BLaER1 treated with 17β-estradiol and CSF1 and Interleukin-3, amounts not matched to agents 10 nM and 100 nM (cell line): Measurements from ENCODE around the gene PSTPIP2.

Experiments used
- H3K27ac ChIP-seq, 11 experiments: shearing (Covaris generic); formaldehyde crosslinking; 2 replicates each; pipeline ENCODE4 v1.8.1; 2022
- H3K27me3 ChIP-seq, 11 experiments: shearing (Covaris generic); formaldehyde crosslinking; 2 replicates each; pipeline ENCODE4 v1.8.1; 2022
- H3K36me3 ChIP-seq, 11 experiments: shearing (Covaris generic); formaldehyde crosslinking; 2 replicates each; pipeline ENCODE4 v1.8.1; 2022
- H3K4me1 ChIP-seq, 10 experiments: shearing (Covaris generic); formaldehyde crosslinking; 2 replicates each; pipeline ENCODE4 v1.8.1; 2022
- H3K4me2 ChIP-seq, 11 experiments: shearing (Covaris generic); formaldehyde crosslinking; 2 replicates each; pipeline ENCODE4 v1.8.1; 2022
- H3K4me3 ChIP-seq, 10 experiments: shearing (Covaris generic); formaldehyde crosslinking; 2 replicates each; pipeline ENCODE4 v1.8.1; 2022
- H3K9ac ChIP-seq, 11 experiments: shearing (Covaris generic); formaldehyde crosslinking; 2 replicates each; pipeline ENCODE4 v1.8.1; 2022
- H3K9me3 ChIP-seq, 11 experiments: shearing (Covaris generic); formaldehyde crosslinking; replicated peaks in 1 of 11; 2 replicates each; pipeline ENCODE4 v1.8.1; 2022
- H4K20me1 ChIP-seq, 11 experiments: shearing (Covaris generic); formaldehyde crosslinking; 2 replicates each; pipeline ENCODE4 v1.8.1; 2022
- Cebpa-rat ChIP-seq, 11 experiments: shearing (Covaris generic); IDR thresholded peaks; 2 replicates each; pipeline ENCODE4 v1.8.1; 2022

Gene PSTPIP2

DNA sequence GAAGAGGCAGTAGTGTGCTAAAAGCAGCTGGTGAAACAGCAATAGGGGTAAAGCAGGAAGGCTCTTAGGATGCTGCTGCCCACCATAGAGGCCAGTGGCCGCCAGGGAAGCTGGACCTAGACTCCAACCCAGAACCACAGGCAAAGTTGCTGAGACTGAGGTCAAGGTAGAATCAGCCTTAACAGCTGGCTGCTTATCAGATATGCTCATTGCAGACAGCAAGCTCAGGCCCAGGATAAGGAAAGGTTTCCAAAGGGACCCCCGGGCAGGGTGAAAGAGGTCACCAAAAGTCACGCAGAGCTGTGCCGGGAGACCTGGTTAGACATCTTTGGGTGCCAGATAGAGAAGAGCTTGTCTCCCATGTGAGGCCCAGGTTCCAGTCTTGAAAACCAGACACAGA, 62.0 kb downstream of the PSTPIP2 start:
- Histone ChIP-seq H3K4me3 (no peak overlapping the region), H3K9me3 (no peaks in the 10 kb centered on the region), H3K36me3 (no peaks in the 10 kb centered on the region), H3K4me1 (peaks cover 13 to 51% (median 27%) of the 10 kb centered on the region in 10 experiments), H3K9ac (peak overlapping the region in 1 of 11 experiments; percentile 28; a peak in 1 of 22 replicates), H3K27ac (peak overlapping the region in 4 of 11 experiments; percentile 19 to 58 (median 31); a peak in 4 of 22 replicates), H4K20me1 (no peaks in the 10 kb centered on the region), H3K27me3 (no peaks in the 10 kb centered on the region), H3K4me2 (peak overlapping the region in 6 of 11 experiments; percentile 21 to 90 (median 78); a peak in 10 of 22 replicates)
- no peak for TF ChIP-seq Cebpa-rat (IDR thresholded peaks at IDR 0.05)

DNA sequence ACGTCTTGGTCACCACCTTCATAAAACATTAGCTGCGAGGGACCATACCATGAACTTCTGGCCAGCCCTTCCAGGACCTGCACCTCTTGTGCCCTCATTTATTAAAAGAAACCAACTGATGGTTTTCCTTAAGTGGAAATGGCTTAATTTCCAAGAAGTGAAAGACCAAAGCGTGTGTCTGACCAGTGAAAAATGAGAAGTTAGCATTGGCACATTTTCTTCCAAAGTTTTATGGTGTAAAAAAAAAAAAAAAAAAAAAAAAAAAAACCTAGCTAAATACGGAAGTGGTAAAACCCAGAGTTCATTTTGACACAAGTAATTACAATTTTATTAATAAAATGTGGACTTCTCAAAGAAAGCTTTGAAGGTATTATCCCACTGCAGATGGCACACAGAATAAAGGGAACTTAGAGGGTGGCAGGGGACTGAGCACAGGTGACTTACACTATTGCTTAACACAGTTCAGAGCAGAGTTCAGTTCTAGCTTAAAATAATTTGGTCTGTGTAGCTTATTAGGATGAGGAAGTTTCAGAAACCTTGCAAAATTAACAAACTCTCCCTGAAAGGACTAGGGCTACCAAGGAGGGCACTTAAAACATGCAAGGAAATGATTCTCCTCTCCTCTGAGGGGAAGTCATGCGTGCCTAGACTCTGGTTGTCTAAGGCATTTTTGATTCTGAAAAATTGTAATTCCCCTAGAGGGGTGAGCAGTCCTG, 62.8 kb downstream of the PSTPIP2 start:
- H3K27ac ChIP-seq: peak overlapping the region in 5 of 11 experiments; percentile 13 to 58 (median 22); a peak in 5 of 22 replicates
- H3K36me3 ChIP-seq: no peaks in the 10 kb centered on the region
- no peak overlapping the region for H3K9ac ChIP-seq
- no peaks in the 10 kb centered on the region for H3K9me3 ChIP-seq
- no peak overlapping the region for H3K4me3 ChIP-seq
- no peaks in the 10 kb centered on the region for H3K27me3 ChIP-seq
- no peak for TF ChIP-seq Cebpa-rat (IDR thresholded peaks at IDR 0.05)
- peak overlapping the region in 7 of 11 experiments; percentile 8 to 90 (median 73); a peak in 11 of 22 replicates for H3K4me2 ChIP-seq
- H4K20me1 ChIP-seq: no peaks in the 10 kb centered on the region
- peaks cover 13 to 43% (median 23%) of the 10 kb centered on the region in 10 experiments for H3K4me1 ChIP-seq

DNA sequence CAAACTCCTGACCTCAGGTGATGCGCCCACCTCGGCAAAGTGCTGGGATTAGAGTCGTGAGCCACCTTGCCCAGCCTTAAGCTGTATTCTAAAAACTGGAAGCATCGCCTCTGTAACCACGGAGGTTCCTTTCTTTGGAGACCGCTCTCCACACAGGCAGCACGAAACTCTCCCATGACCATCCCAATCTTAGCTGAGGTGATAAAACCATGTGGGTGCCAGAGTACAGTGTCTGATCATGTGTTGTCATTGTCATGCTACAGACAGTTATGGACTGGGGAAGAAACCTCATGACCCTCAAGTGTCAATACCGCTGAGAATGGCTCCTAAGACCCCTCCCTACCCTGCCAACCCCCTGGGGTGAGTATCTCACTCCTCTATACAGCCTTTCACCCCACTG, 63.5 kb downstream of the PSTPIP2 start:
- Histone ChIP-seq H3K9ac (no peak overlapping the region), H3K4me1 (peaks cover 6 to 36% (median 16%) of the 10 kb centered on the region in 10 experiments), H3K27ac (no peak overlapping the region; a peak in 1 of 22 replicates), H3K36me3 (no peaks in the 10 kb centered on the region), H3K9me3 (no peaks in the 10 kb centered on the region), H3K27me3 (no peaks in the 10 kb centered on the region), H4K20me1 (no peaks in the 10 kb centered on the region), H3K4me3 (no peak overlapping the region), H3K4me2 (peak overlapping the region in 4 of 11 experiments; percentile 56 to 90 (median 78); a peak in 7 of 22 replicates)
- no peak for TF ChIP-seq Cebpa-rat (IDR thresholded peaks at IDR 0.05)

DNA sequence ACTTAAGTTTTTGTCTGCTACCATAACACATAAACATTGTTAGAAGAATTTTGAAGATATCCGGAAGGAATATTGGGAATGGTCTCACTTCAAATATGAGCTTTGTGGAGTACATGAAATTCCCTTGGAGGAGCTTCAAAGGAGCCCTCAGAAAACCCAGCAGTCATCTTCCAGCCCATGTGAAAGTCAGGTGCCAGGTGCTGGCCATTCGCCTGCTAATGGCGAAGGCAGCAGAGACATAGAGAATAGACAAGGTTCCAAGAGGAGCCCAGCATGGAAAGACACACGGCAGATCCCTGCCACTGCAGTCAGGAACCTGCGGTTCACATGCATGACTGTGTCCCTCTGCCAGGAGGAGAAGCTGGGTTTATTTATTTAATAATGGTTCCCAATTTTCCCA, 64.9 kb downstream of the PSTPIP2 start:
- Histone ChIP-seq H3K27ac (no peak overlapping the region), H3K27me3 (no peaks in the 10 kb centered on the region), H4K20me1 (no peaks in the 10 kb centered on the region)

DNA sequence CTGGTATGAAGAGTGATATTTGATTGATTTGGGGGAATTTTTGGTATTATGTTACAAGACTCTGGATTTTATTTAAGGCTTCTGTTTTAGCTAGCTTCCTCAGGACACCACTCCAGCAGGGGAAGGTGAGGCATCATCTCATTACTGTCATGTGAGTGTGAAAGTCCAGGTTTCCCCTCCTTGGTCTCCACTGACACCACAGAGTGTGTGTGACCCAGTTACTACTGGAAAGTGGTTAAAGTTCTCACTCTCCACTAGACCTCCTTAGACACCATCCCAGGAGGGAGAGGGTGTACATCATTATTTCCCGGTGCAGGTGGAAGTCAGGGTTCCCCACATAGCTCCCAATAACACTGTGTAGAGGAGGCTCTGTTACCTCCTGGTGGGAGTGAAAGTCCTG, 69.1 kb downstream of the PSTPIP2 start:
- Histone ChIP-seq H4K20me1 (no peaks in the 10 kb centered on the region), H3K4me2 (no peak overlapping the region), H3K4me1 (peaks cover 0 to 15% (median 8%) of the 10 kb centered on the region in 10 experiments; a peak in 12 of 20 replicates), H3K9ac (no peak overlapping the region), H3K4me3 (no peak overlapping the region), H3K36me3 (no peaks in the 10 kb centered on the region), H3K9me3 (peaks cover 5 to 20% (median 10%) of the 10 kb centered on the region in 11 experiments; a peak in 16 of 22 replicates), H3K27ac (no peak overlapping the region), H3K27me3 (no peaks in the 10 kb centered on the region)
- no peak for TF ChIP-seq Cebpa-rat (IDR thresholded peaks at IDR 0.05)

More for the DNA sequence above, 64.9 kb downstream of the PSTPIP2 start:
- H3K9me3 ChIP-seq: peaks cover under 1 to 13% (median 5%) of the 10 kb centered on the region in 11 experiments; a peak in 16 of 22 replicates
- no peaks in the 10 kb centered on the region for H3K36me3 ChIP-seq
- no peak overlapping the region for H3K9ac ChIP-seq
- no peak for TF ChIP-seq Cebpa-rat (IDR thresholded peaks at IDR 0.05)
- H3K4me3 ChIP-seq: no peak overlapping the region
- H3K4me2 ChIP-seq: no peak overlapping the region
- H3K4me1 ChIP-seq: peaks cover 0 to 28% (median 9%) of the 10 kb centered on the region in 10 experiments; a peak in 11 of 20 replicates

DNA sequence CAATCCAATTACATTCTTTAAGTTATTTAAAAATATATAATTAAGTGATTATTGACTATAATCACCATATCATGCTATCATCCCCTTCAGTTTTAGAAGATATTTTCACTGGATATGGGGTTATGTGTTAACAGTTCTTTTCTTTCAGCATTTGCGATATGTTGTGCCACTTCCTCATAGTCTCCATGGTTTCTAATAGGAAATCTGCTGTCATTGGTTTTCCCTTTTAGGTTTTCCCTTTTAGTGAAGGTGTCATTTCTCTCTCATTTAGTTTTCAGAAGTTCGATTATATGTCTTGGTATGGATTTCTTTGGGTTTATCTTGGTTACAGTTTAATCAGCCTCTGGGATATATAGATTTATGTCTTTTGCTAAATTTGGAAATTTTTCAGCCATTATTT, 70.2 kb downstream of the PSTPIP2 start:
- no peaks in the 10 kb centered on the region for H3K27me3 ChIP-seq
- no peak for TF ChIP-seq Cebpa-rat (IDR thresholded peaks at IDR 0.05)
- no peaks in the 10 kb centered on the region for H3K36me3 ChIP-seq
- H3K9me3 ChIP-seq: peaks cover 5 to 20% (median 10%) of the 10 kb centered on the region in 11 experiments; a peak in 16 of 22 replicates
- no peak overlapping the region for H3K4me2 ChIP-seq
- H3K4me1 ChIP-seq: peaks cover 0 to 16% (median 10%) of the 10 kb centered on the region in 10 experiments; a peak in 12 of 20 replicates
- no peak overlapping the region for H3K9ac ChIP-seq
- H3K27ac ChIP-seq: no peak overlapping the region
- H4K20me1 ChIP-seq: no peaks in the 10 kb centered on the region
- H3K4me3 ChIP-seq: no peak overlapping the region

DNA sequence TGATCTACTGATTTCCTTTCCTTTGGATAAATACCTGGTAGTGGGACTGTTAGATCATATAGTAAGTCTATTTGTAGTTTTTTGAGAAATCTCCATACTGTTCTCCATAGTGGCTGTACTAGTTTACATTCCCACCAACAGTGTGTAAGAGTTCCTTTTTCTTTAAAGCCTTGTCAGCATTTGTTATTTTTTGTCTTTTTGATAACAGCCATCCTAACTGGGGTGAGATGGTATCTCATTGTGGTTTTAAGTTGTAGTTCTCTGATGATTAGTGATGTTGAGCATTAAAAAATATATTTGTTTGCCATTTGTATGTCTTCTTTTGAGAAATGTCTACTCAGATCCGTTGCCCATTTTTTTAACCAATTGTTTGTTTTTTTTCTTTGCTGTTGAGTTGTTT, 71.0 kb downstream of the PSTPIP2 start:
- no peaks in the 10 kb centered on the region for H3K27me3 ChIP-seq
- no peak for TF ChIP-seq Cebpa-rat (IDR thresholded peaks at IDR 0.05)
- H3K9ac ChIP-seq: no peak overlapping the region
- H3K36me3 ChIP-seq: no peaks in the 10 kb centered on the region
- H3K4me1 ChIP-seq: peaks cover 0 to 16% (median 10%) of the 10 kb centered on the region in 10 experiments; a peak in 12 of 20 replicates
- no peak overlapping the region for H3K4me2 ChIP-seq
- no peaks in the 10 kb centered on the region for H4K20me1 ChIP-seq
- H3K4me3 ChIP-seq: no peak overlapping the region
- no peak overlapping the region for H3K27ac ChIP-seq
- H3K9me3 ChIP-seq: peaks cover 5 to 20% (median 10%) of the 10 kb centered on the region in 11 experiments; a peak in 16 of 22 replicates

DNA sequence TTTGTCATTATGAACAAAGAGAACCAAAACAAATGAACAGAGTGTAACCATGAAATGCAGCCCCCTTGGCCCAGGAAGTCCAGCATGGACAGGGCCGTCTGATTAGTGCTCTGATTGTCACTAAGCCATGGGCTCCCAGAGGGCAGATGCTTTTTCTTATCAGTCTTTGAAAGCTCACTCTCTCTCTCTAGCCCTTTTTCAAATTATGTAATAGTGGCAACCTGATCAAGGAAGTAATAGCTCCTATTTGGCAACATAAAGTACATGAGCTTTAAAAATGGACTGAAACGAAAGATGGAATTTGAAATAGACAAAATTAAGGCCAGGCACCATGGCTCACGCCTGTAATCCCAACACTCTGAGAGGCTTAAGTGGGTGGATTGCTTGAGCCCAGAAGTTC, 72.5 kb downstream of the PSTPIP2 start:
- Histone ChIP-seq H3K36me3 (no peaks in the 10 kb centered on the region), H3K9me3 (peaks cover 5 to 20% (median 10%) of the 10 kb centered on the region in 11 experiments; a peak in 16 of 22 replicates), H3K27me3 (no peaks in the 10 kb centered on the region), H3K27ac (no peak overlapping the region), H4K20me1 (no peaks in the 10 kb centered on the region), H3K4me1 (peaks cover 0 to 16% (median 10%) of the 10 kb centered on the region in 10 experiments; a peak in 12 of 20 replicates), H3K4me3 (no peak overlapping the region), H3K9ac (no peak overlapping the region), H3K4me2 (no peak overlapping the region)
- TF ChIP-seq Cebpa-rat (IDR thresholded peaks at IDR 0.05): no peak

DNA sequence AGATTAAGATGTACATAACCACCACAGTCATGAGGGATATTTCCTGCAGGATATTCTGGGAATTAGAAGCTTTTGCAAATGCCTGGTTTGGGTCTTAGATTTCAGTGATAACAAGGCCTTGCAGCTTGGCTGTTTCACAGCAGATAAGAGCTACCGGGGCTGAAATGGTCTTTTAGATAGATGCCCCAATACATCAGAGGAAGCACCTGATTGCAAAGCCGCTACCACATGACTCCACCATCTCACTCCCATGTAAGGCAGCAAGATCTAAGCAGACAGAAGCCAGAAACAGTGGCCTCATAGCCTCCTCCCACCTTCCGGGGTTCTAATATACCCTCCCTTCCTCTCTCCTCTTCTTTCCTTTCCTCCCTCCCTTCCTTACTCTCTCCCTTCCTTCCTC, 73.8 kb downstream of the PSTPIP2 start:
- TF ChIP-seq Cebpa-rat (IDR thresholded peaks at IDR 0.05): no peak
- Histone ChIP-seq H3K9me3 (peaks cover 5 to 19% (median 10%) of the 10 kb centered on the region in 11 experiments; a peak in 16 of 22 replicates), H4K20me1 (no peaks in the 10 kb centered on the region), H3K36me3 (no peaks in the 10 kb centered on the region), H3K27me3 (no peaks in the 10 kb centered on the region), H3K4me3 (no peak overlapping the region), H3K9ac (peak overlapping the region in 1 of 11 experiments; percentile 35; a peak in 1 of 22 replicates), H3K4me2 (peak overlapping the region in 8 of 11 experiments; percentile 15 to 49 (median 35); a peak in 11 of 22 replicates), H3K4me1 (peaks cover 0 to 16% (median 10%) of the 10 kb centered on the region in 10 experiments; a peak in 12 of 20 replicates), H3K27ac (peak overlapping the region in 3 of 11 experiments; percentile 20 to 68 (median 60); a peak in 5 of 22 replicates)
